Stimulated activated CD4-positive, alpha-beta T cell treated with anti-CD3 and anti-CD28 coated beads, Interleukin-12 subunit alpha, Interleukin-12 subunit beta, amount 100 ng/mL, for 48 hours (primary cell): Measurements from ENCODE around the gene KRT78.

Experiments
- DNase-seq, 3 donors: peaks; one replicate each; pipeline ENCODE4 v3.0.0-alpha.2; 2020; ENCODE audit warnings: low read depth in 2 of 3, low spot score in 1 of 3

Gene KRT78

GRCh38 chr12:52813885-52814709 lies 34.7 kb downstream of the KRT78 start, which contains the start of gene KRT4:
KRT4 (minus strand) TSS chr12:52814116; CDS start chr12:52814058, 58 bp downstream.
- DNase-seq, result no peak

GRCh38 chr12:52813203-52813819 lies 35.5 kb downstream of the KRT78 start:
- DNase-seq, result no peak

- no peak for DNase-seq
Measured at GRCh38 chr12:52812749-52813148, 36.0 kb downstream of the KRT78 start.

- no peak for DNase-seq
Measured at GRCh38 chr12:52812073-52812400, 36.8 kb downstream of the KRT78 start.

GRCh38 chr12:52811191-52812072 lies 37.4 kb downstream of the KRT78 start:
- DNase-seq, result no peak

GRCh38 chr12:52810554-52810953 lies 38.2 kb downstream of the KRT78 start:
- no peak for DNase-seq

GRCh38 chr12:52809166-52809565 lies 39.6 kb downstream of the KRT78 start:
- DNase-seq, result no peak

GRCh38 chr12:52808573-52809160 lies 40.1 kb downstream of the KRT78 start:
- DNase-seq, result no peak

- no peak for DNase-seq
Measured at GRCh38 chr12:52807544-52808470, 41.0 kb downstream of the KRT78 start.

- no peak for DNase-seq
Measured at GRCh38 chr12:52806821-52807543, 41.8 kb downstream of the KRT78 start.

- no peak for DNase-seq
Measured at GRCh38 chr12:52806169-52806811, 42.5 kb downstream of the KRT78 start.

- no peak for DNase-seq
Measured at GRCh38 chr12:52805739-52806138, 43.1 kb downstream of the KRT78 start.

GRCh38 chr12:52805000-52805399 lies 43.8 kb downstream of the KRT78 start:
- no peak for DNase-seq

GRCh38 chr12:52802442-52802841 lies 46.4 kb downstream of the KRT78 start:
- no peak for DNase-seq

GRCh38 chr12:52801773-52802172 lies 47.0 kb downstream of the KRT78 start:
- DNase-seq, result no peak

GRCh38 chr12:52800259-52800917 lies 48.4 kb downstream of the KRT78 start:
- no peak for DNase-seq

GRCh38 chr12:52799505-52800211 lies 49.1 kb downstream of the KRT78 start:
- DNase-seq, result no peak
